Ureter (tissue), 1 donor: ENCODE measurements around the gene CD164L2. TPM values are rescaled to one million over a fixed set of nuclear protein-coding genes. Genes with fewer than 3 reads are reported as not detected.

Experiments used
- DNase-seq: peaks from one replicate; pipeline ENCODE4 v3.0.0-alpha.2; 2020; ENCODE audit warnings: low spot score
- total RNA-seq: library from RNA; stranded (reverse); gene quantifications from one replicate; pipeline ENCODE4 v1.2.4, GENCODE V29; 2023
- donor health status: DM: yes; HTN: yes; CAD: no.

The CD164L2 gene
- total RNA-seq, 1 donor from 2014 or later: not detected

DNA sequence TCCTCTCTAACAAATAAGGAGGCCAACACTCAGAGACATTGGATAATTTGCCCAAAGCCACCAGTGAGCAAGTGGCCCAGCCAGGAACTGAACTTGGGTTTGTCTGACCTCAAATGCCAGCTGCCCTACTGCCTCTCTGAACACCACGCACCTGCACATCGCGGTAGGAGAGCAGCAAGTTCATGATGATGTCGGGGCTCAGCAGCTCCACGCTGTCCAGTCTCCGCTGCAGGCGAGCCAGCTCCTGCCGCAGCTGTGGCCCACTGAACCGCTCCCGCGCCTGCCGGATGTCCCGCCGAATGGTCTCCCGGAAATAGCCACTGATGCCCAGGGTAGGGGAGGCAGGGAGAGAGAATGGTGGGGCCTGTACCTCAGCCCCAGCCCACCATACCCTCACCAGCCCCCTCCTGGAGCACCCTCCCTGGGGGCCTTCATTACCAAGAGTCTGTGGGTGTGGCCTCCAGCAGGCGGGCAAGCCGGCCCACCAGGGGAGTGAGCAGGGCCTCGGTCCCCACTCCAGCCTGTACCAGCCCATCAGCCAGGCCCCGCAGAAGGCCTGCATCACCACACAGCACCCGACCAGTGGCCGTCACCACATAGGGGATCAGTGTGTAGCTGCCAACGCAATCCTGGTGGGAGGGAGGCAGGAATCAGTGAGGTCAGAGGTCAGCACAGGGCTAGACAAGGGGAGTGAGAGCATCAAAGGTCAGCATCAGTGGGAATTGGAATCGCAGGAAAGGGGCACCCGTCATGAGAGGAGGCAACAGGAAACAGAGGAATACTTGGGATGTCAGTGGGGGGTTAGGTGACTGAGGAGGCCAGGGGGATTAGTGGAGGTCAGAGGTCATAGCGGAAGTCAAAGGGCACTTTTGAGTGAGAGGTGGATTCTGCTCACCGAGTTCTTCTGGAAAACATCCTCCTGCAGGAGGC is 19.1 kb downstream of the CD164L2 start:
- no peak for DNase-seq

DNA sequence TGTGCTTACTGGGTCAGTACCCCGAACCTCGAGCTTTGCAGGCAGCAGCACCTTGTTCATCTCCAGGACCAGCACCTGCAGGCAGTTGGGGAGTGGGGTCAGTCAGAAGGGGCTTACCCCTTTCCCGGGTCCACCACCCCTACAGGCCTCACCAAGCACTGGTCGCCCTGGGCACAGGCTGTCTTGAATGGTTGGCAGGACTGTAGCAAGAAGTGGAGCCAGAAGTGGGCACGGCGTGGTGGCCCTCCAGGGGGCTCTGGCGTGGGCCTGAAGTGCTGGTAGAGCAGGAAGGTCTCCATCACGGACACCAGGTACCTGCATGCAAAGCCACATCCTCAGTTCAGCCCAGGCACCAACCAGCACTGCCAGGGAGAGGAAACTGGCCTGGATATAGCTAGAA is 21.6 kb downstream of the CD164L2 start:
- no peak for DNase-seq

DNA sequence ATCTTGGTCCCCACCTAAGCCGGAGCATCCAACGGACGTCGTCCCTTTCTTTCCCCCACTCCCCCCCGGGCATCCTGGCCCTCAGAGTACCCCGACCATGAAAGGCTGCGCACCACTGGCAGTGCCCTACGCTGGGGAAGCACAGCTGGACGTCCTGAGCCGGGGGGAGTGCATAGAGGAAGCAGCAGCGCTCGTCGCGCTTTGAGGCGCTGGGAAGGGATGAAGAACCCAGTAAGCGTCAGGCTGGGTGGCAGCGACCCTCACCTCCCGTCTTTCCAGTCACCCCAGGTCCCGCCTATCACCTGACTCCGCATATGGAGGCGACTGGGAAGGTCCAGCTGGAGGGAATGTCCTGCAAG is 22.1 kb downstream of the CD164L2 start:
- no peak for DNase-seq

DNA sequence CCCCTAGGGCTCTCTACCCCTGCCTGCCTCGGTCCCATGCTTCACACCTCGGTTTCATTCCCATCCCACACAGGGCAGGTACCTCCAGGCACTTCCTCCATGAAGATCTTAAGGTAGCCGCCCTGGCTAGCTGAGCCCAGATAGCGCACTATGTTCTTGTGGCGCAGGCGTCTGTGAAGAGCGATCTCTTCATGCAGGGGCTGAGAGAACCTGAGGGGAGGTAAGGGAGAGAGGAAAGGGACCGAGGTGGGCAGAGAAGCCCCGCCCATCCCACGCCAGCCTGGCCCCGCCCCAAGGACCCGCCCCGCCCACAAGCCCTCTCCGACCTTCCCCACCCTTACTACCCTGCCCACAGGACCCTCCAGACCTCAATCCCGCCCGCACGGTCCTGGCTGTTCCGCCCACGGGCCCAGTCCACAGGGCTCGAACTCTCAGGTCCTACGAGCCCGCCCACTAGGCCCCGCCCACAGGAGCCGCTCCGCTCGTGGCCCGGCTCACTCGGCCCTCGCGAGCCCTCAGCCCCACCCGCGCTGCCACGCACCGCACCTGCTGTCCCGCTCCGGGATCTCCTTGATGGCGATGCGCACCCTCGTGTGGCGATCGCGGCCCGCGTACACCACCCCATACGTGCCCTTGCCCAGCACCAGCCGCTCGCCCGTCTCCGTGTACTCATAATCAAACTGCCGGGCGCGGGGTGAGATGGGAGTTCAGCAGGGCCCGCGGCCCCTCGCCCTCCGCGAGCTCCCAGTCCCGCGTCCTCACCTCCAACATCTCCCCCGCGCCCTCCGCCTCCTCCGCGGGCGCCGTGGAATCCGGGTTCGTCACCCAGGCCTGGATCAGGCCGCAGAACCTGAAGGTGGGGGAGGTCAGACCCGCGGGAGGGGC is 22.7 kb downstream of the CD164L2 start:
- no peak for DNase-seq

DNA sequence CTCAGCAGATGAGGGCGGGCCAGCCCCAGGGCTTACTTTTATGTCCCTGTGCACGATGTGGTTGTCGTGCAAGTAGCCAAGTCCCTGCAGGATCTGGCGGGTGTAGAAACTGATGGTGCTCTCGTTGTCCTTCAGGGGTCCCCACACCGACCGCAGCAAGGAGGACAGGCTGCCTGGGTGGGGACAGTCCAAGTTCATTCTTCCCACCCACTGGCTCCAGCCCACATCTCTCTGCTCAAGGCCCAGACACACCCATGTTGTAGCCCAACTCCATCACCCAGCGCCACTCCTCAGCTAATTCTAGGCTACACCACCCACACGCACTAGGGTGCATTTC is 23.3 kb downstream of the CD164L2 start:
- DNase-seq: no peak

DNA sequence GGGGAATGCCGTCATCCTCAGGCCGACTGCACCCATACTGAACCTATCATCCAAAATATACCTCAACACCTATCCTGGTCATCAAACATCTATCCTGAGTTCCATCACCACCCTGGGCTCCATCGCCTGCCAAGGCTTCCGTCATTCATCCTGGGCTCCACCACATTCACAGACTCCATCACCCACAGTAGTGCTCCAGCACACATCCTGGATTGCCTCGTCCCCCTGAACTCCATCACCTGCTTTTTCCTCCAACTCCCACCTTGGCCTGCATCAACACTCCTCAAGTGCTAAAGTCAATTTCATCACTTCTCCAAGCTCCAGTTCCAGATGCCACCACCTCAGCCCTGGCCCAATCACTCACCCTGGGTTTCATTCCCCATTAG is 24.2 kb downstream of the CD164L2 start:
- DNase-seq: no peak

DNA sequence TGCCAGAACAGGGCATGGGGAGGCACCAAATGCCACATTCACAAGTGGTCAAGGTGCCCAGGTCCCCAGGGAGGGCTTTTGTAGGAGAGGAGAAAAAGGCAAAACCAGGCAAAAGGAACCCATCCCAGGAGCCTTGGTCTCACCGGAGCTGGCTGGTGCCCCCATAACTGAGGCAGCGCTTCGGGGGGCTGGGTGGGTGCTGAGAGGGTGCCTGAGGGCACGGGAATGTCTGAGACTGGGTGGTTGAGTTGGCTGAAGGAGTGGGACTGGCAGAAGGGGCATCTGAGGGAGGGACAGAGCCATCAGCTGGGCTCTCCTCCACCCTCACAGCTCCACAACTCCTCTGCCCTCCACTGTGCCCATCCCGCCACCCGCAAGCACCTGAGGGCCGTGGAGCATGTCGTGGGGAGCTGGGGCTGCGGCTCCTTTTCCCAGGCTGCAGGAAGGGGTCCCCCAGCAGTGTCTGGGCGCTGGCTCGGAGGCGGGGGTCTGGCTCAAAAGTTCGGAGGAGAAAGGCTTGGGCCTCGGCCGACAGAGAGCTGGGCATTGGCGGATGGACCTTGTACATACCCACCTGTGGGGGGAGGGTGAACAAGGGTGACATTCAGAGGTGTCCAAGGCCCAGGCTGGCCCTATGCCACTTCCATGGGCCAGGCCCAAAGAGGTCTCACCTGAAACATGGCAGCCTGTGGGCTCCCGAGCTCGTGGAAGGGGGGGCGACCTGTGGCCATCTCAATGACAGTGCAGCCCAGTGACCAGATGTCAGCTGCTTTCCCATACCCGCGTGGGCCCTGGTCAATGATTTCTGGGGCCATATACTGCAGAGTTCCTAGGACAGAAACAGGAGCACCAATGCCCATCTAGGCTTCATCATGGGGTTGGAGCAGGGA is 24.9 kb downstream of the CD164L2 start:
- DNase-seq: no peak

DNA sequence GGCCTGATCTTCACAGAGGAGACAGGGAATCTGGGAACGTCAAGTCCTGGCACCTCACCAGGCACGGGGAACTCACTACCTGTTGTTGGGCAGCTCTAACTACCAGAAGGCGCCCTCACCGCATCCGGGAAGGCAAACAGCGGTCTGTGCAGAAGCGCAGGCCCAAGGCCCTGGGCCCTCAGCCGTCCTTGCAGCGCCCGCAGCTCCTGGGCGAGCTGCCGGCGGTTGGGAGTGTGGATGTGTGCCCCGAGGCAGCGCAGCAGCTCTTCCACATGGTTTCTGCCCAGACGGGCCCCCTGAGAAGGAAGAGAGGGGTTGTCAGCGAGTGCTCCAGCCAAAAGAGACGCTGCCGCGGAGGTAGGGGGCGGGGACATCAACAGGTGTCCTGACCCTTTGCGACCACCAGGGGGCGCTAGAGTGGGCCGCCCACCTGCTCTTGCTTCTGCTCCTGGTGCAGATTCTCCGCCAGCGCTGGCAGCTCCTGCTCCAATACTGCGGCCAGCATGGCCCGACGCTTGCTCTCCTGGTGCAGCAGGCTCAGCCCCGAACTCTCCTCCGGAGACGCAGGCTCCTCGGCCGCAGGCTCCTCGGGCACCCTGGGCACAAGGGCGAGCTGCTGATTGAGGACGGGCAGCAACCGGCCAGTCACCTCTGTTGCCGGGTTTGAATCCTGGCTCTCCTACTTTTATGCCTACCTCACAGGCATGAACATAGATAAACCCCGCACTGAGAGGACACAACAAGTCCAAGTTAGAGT is 25.7 kb downstream of the CD164L2 start:
- DNase-seq: peak; percentile 75

DNA sequence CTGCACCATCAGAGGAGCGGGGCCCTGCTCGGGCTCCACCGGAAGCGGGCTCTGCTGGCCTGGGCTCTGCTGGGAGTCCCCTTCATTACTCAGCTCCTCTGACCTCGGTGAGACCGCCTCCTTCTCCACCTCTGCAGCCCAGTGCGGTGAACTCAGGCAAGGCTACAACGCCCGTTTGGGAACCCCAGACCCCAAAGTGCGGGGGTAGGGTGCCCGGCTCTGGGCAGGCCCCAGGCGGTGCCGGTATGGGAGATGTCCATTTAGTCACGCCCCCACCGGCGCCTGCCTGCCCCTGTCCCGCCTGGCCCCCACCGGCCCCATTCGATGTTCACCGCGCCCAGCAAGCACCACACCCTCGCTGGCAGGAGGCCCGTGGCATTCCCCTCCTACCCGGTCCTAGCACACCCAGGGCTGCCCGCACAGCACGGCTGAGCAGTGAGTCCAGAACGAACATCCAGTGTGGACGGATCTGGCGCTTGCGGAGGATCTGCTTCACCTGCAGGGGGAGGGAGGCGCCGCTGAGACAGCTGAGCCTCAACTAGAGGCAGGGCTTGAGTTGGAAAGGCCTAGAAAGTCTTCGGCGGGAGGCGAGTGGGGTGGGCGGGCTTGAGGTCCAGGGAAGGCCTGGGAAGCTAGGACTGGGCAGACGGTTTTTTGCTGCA is 26.4 kb downstream of the CD164L2 start:
- peak; percentile 84 for DNase-seq

DNA sequence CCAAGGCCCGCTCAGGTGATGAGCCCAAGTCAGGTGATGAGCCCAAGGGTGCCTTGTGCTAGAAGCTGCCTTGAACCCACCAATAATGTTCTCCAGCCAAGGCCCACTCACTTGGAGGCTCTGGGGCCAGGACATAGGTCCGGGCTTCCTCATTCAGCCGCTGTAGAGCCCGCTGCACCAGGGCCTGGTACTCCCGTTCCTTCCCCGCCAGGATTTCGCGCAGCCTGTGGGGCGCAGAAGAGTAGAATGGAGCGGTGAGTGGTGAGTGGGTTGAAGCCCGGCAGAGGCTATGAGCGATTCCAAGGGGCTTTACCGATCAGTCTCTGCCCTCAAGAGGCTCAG is 26.9 kb downstream of the CD164L2 start:
- DNase-seq: no peak

DNA sequence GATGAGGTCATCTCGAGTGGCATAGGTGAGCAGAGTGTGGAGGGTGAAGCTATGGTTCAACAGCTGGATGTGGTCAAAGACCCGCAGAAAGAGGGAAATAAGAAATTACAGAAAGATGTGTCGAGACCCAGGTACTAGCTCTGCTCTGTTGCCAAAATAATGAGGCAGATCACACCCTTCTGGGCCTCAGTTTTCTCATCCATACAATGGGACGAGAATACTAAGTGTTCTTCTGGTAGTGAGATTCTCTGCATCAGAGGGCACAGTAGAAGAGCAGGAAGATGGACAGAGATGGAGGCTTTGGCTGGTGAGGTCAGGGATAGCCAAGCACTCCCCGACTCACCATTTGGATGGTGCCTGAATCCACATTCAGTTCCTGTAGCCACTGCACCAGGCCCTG is 27.4 kb downstream of the CD164L2 start:
- no peak for DNase-seq

DNA sequence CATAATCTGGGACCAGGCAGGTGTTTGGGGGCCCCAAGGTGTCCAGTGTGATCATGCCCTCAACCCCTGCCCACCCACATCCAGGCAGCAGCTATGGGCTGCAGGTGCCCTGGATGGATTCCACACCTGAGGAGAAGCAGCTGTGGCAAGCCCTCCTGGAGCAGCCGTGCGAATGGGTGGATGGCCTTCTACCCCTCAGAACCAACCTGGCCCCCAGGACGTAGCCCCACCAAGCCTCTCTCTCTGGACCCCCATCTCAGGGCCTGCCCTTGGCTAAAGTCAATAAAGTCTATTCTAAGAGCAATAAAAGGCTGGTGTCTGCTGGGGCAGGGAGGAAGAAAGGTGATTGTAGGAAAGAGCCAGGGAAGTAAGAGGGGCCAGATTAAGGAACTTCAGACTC is 29.5 kb downstream of the CD164L2 start:
- DNase-seq: no peak

DNA sequence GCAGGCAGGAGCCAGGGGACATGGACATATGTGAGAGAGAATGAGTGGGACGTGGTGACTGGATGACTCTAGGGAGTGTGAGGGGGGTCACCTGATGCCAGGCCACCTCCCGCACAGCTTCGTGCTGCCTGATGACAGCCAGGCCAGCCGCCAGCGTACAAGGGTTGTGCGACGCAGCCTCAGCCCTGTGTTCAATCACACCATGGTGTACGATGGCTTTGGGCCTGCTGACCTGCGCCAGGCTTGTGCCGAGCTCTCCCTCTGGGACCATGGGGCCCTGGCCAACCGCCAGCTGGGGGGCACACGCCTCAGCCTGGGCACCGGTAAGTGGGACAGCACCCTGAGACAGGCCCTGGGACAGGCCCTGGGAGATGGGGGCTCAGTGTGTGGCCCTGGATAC is 30.0 kb downstream of the CD164L2 start:
- DNase-seq: no peak

DNA sequence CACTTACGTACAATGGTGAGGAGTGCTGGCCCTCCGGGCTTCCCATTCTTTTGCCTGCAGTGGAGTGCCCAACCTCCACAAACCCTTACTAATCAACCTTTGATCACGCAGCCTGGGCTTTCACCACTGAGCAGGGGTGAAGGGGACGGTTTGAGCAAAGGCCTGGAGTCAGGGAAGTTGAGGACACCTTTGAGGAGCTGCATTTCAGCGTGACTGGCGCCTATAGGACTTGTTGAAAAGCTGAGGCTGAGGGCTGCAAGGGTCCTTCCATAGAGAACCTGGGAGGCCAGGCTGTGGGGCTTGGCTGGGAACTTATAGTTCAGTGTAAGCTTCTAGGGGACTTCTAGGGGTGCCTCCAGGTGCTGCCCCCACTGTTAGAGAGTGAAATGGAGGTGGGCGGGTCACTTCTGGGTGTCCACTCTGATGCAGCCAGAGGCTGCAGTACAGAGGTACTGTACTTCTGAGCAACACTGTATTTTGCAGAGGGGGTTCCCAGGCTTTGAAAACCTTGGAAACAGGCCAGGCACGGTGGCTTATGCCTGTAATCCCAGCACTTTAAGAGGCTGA is 31.5 kb downstream of the CD164L2 start:
- DNase-seq: no peak

DNA sequence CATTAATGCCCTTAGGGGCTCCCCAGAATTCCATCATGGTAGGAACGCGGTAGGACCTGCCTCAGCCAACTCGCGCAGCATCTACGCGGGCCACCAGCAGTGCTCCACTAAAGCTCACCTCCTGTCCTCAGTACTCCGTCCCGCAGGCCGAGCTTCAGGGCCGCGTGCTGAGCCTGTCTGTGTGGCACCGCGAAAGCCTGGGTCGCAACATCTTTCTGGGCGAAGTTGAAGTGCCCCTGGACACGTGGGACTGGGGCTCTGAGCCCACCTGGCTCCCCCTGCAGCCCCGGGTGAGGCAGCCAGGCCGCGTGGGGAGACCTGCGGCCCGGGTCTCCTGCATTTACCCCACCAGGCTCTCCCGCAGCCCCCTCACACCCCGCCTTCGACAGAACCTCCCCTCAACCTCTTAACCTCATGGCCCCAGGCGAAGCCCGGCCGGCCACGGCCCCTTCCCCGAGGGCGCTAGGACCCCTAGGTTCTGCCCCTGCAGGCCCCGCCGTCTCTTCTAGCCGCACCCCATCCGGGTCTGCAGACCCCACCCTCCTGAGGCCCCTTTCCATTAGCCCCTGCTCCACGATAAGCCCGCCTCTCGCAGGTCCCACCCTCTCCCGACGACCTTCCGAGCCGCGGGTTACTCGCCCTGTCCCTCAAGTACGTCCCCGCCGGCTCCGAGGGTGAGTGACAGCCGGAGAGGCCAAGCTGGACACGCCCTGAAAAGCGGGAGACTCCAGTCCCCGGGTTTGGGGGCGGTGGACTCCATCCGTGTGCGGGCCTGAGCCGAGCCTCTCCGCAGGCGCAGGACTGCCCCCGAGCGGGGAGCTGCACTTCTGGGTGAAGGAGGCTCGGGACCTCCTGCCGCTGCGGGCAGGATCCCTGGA is 32.2 kb downstream of the CD164L2 start:
- DNase-seq: no peak

DNA sequence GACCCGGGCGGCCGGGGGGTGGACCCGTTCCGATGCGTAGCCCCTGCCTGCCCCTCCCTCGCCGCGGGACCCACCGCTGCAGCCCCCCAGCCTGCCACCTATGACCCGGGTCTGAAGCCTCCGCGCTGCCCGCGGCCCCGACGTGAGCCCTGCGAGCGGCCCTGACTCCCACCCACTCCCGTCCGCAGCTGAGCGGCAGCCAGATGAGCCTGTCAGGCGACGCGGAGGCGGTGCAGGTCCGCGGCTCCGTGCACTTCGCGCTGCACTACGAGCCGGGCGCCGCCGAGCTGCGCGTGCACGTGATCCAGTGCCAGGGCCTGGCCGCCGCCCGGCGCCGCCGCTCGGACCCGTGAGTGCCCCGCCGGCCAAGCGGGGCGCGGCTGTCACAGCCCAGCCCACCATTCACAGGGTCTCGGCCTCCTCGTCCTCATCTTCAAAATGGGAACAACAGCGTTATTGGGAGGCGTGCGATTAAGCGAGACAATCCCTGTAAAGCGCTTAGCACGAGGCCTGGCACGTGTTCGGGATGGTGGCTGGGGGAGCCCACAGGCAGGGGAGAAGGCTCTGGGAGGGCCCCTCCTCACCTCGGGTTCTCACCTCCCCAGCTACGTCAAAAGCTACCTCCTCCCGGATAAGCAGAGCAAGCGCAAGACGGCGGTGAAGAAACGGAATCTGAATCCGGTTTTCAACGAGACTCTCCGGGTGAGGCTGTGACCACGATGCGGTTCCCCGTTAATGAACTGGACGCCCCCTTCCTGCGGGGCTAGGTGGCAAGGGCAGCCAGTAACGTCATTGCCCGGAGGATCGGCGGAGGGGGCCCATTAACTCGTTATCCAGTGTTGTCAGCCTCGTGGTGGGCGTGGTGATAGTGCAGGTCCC is 33.1 kb downstream of the CD164L2 start:
- no peak for DNase-seq

DNA sequence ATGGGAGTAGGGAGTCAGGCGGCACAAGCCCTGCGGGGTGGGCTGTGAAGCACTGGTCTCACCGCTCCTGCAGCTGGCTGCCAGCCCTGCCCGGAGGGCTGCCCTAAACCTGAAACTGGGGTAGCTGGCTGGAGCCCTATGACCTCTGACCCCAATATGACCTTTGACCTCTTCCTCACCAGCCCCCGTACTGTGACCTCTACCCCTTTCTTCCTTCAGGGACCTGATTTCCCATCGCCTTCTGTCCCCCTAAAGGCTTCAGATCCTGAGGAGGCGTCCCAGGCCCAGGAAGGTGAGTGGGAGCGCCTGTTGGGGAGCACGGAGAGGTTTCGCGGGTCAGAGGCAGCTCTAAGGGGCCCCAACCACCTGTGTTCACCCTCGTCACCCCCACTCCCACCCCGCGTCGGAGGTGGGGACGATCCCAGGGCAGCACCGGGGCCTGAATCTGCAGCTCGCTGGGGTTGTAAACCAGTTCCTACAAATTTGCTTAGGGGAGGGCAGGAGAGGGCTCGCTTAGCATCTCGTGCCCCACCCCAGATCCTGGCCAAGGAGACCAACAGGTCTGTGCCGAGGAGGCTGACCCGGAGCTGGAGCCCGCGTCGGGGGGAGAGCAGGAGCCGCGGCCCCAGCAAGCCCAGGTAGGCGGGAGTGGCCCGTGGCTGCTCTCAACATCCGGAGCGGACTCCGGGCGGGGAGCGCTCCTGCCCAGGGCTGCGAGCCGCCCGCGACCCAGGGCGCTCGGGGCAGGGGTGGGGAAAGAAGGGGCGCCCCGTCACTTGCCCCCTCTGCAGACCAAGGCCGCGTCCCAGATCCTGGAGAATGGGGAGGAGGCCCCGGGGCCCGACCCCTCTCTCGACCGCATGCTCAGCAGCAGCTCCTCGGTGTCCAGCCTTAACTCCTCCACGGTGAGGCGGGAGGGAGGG is 34.0 kb downstream of the CD164L2 start:
- DNase-seq: peak; percentile 81
